ENCODE measurements around the gene CKB. TPM values are rescaled to one million over a fixed set of nuclear protein-coding genes. Genes with fewer than 3 reads are reported as not detected.
A peak's percentile ranks its signal among the peaks of the same experiment; 100 is the strongest.

Gene CKB
- total RNA-seq, 2 donors from 2014 or later: 546 to 707 TPM

DNA sequence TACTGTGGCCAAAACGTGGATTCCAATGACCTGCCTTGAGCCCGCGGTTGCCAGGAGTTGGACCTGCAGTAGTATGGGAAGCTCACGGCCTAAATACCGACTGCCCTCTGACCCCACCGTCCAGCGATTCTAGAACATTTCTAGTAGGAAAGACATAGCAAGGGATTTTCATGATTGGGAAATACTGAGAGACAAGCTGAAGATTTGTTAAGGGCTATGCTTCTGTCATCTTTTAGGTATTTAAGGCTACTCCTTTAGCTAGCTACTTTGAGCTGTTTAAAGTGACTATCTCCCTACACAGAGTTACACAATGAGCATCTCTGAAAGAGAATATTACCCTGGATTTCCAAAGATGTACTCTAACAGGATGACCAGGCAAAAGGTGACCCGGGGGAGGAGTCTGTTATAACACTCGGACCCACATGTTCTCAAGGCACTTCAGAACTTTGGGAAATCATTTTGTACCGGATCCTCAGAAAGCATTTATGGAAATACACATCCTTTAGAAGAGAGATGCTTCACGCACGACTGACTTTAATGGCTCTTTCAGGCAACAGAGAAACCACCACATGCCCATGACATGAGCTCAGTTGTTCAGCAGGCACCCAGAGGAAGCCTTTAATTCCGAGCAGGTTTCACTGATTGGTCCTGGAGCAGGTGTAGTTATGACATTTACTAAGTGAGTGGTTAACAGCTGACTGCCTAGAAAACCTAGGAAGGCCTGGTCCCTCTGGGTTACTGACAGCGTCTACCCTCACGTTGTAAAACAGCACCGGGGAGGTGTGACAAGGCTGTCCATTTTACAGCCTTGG is 35.6 kb upstream of the CKB start:
- Histone ChIP-seq H3K36me3 (peaks cover 14% of the 10 kb centered on the region), H3K27me3 (no peaks in the 10 kb centered on the region), H3K27ac (peak overlapping the region; percentile 15 to 55), H3K4me1 (peaks cover 0 to 63% of the 10 kb centered on the region in 2 donors), H3K9me3 (no peaks in the 10 kb centered on the region), H3K4me3 (no peak overlapping the region)
- DNase-seq (ENCODE audit: low spot score): no peak
- no peak for TF ChIP-seq CTCF (IDR thresholded peaks at IDR 0.05)

DNA sequence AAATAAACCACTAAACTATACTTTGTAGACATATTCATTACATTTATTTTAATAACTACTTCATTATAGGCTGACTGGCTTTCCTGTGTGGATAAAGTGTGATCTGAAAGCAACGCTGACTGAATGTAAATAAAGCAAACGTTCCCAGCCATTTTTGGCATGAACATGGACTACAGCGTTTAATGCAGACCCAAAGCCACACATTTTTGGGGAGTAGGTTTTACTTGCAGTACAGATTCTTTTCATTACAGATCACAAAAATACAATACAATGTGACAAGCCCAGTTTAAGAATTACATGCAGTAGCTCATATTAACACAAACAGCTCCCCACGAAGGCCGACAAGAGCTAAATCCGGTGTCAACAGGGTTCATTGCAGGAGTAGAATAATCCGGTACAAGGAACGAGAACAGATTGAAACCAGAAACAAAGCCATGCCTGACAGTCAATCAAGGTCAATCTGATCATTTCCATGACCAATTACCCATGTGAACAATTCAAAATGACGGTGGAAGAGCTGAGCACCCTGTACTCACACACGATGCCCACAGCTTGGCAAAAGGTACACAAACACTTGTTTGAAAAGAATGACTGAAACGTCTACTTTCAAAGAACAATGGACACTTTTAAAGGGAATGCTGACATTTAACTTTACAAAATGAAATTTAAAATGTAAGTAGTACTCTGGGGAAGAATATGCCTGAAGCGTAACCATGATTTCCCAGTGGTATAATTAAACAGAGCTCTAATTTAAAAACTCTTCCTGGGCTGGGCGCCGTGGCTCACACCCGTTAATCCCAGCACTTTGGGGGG is 34.5 kb upstream of the CKB start:
- TF ChIP-seq CTCF (IDR thresholded peaks at IDR 0.05): no peak
- H3K4me1 ChIP-seq: peaks cover 0 to 73% of the 10 kb centered on the region in 2 donors
- no peaks in the 10 kb centered on the region for H3K27me3 ChIP-seq
- no peaks in the 10 kb centered on the region for H3K9me3 ChIP-seq
- H3K4me3 ChIP-seq: no peak overlapping the region
- peaks cover 14% of the 10 kb centered on the region for H3K36me3 ChIP-seq
- no peak for DNase-seq (ENCODE audit: low spot score)
- peak overlapping the region; percentile 48 to 55 for H3K27ac ChIP-seq

DNA sequence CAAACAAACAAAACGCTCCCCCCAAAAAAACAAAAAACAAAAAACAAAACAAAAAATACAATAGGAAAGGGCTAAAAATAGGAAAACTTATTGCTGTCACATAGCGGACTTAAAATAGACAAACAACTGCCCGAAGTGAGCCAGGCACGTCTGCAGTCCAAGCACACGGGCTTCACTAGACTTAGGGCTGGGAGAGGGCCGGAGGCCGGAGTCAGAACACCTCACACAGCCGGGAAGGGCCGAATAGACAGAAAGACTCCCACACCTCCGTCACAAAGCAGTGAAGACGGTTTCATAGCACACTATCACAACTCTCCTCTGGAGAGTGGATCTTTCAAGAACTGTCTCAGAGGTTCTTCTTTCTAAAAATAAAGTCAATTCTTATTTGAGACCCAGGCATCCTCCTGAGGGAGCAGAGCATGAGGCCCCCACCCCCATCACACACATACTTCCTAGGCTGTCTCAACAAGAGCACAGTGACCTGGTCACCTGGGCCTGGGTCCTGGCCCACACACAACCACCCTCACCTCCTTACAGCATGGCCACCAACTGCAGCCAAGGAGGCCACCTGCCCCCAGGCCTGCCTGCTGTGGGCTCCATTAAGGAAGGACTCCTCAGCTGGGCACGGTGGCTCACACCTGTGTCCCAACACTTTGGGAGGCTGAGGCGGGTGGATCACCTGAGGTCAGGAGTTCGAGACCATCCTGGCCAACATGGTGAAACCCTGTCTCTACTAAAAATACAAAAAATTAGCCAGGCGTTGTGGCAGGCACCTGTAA is 33.1 kb upstream of the CKB start:
- Histone ChIP-seq H3K9me3 (no peaks in the 10 kb centered on the region), H3K36me3 (peaks cover 14% of the 10 kb centered on the region), H3K4me3 (no peak overlapping the region), H3K27me3 (no peaks in the 10 kb centered on the region), H3K27ac (peak overlapping the region; percentile 90 to 98), H3K4me1 (peaks cover 0 to 75% of the 10 kb centered on the region in 2 donors)
- TF ChIP-seq CTCF (IDR thresholded peaks at IDR 0.05): no peak
- DNase-seq (ENCODE audit: low spot score): no peak

GRCh38 chr14:103552846-103553210 is 30.2 kb upstream of the CKB start:
- Histone ChIP-seq H3K4me3 (peak overlapping the region in 1 of 2 donors; percentile 14), H3K36me3 (no peaks in the 10 kb centered on the region), H3K4me1 (peaks cover 0 to 67% of the 10 kb centered on the region in 2 donors), H3K9me3 (no peaks in the 10 kb centered on the region), H3K27me3 (no peaks in the 10 kb centered on the region), H3K27ac (peak overlapping the region; percentile 90 to 98)
- DNase-seq (ENCODE audit: low spot score): no peak
- no peak for TF ChIP-seq CTCF (IDR thresholded peaks at IDR 0.05)

DNA sequence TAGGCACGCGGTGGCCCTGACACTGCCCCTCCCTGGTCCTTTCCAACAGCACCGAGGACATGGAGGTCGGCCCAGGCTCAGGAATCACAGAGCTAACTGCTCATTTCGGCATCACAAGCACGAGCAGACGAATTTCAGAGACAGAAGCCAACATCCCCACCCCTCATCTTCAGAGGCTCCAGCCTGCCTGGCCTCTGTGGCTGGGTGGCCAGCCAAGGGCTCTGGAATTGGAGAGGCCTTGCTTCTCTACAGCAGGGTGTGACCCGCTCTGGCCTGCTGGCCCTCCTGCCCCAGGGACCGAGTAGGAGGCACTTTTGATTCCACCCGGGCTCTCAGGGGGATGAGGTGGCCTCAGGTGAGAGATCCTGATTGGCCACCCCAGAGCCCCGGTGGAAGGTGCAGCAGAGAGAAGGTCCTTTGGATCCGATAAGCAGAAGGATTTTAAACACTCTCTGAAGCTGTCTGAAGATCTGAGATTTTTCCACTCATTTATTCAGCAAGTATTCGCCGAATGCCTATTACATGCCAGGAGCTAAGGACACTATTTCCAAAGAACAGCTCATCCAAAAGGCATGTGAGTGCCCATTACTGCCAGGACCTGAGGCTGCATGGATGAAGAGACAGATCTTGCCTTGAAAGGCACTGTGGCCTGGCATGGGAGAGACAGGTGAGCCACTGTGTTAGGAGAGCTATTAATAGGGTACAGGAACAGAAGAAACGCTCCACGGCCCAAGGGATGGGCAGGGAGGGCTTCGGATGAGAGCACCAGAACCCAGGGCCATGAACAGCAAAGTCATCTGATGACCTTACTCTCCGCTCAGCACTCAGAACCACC is 29.6 kb upstream of the CKB start:
- Histone ChIP-seq H3K9me3 (no peaks in the 10 kb centered on the region), H3K4me3 (peak overlapping the region in 1 of 2 donors; percentile 42), H3K27me3 (no peaks in the 10 kb centered on the region), H3K27ac (peak overlapping the region; percentile 90 to 98), H3K4me1 (peaks cover 0 to 61% of the 10 kb centered on the region in 2 donors), H3K36me3 (no peaks in the 10 kb centered on the region)
- no peak for TF ChIP-seq CTCF (IDR thresholded peaks at IDR 0.05)
- DNase-seq (ENCODE audit: low spot score): peak; percentile 86

Data from right atrium auricular region (tissue), 2 donors.